ENCODE results near the gene SLC9A9. TPM values are rescaled to one million over a fixed set of nuclear protein-coding genes. Genes with fewer than 3 reads are reported as not detected.

Gene SLC9A9
- total and polyA plus RNA-seq, 2 of the 8 experiments (the other 6 are each of a cell fraction or from before 2014, with no cell fraction given), result 0.48 to 1.1 TPM

DNA sequence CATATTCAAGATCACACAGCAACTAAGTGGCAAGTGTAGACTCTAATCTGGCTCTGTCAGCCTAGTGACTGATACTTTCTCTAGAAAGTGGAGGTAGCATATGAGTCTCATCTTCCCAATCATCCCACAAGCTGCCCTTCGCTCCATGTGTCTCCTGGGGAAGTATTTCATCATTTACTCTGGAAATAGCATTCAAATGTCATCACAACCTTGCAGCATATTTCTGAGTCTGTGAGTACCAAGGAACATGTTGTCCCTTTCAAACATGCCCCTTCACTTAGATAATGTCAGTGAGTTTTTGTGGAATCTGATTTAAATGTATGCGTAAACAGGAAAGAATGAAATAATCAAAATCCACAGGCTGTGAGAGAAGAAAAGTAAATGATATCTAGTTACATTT lies 322.9 kb downstream of the SLC9A9 start:
- Histone ChIP-seq H3K23me2 (ENCODE audit: low read depth, low read length) (no peaks in the 10 kb centered on the region), H4K91ac (replicated peaks; ENCODE audit: insufficient read length, low read length) (no peak overlapping the region), H3K36me3 (ENCODE audit: control insufficient read depth in 2 of 4, insufficient read depth in 4 of 4, low read length in 3 of 4) (no peaks in the 10 kb centered on the region)

More for the DNA sequence above, 322.9 kb downstream of the SLC9A9 start:
- Histone ChIP-seq H2BK5ac (ENCODE audit: low read depth, low read length) (no peak overlapping the region), H3K9ac (replicated peaks in 1 of 4; ENCODE audit: extremely low read depth in 1 of 4, low read depth in 3 of 4, low read length in 3 of 4) (no peak overlapping the region), H2BK15ac (ENCODE audit: low read length) (no peak overlapping the region), H3K27ac (ENCODE audit: low read depth, low read length) (no peak overlapping the region), H3K18ac (ENCODE audit: extremely low read depth, low read length) (no peak overlapping the region), H2AK5ac (ENCODE audit: low read depth, low read length) (no peak overlapping the region), H4K8ac (ENCODE audit: extremely low read depth, insufficient read depth, low read length) (no peak overlapping the region), H3K56ac (replicated peaks; ENCODE audit: insufficient read length, low read depth, low read length) (no peak overlapping the region), H4K5ac (ENCODE audit: insufficient read length, low read depth, low read length) (no peak overlapping the region), H3K4me3 (ENCODE audit: extremely low read depth in 1 of 4, insufficient read depth in 2 of 4, low read depth in 3 of 4, low read length in 4 of 4) (no peak overlapping the region), H2BK12ac (ENCODE audit: low read depth, low read length) (no peak overlapping the region), H3K79me2 (ENCODE audit: control insufficient read depth in 1 of 2, insufficient read depth in 2 of 2, low read length in 2 of 2) (no peaks in the 10 kb centered on the region), H3K4ac (replicated peaks; ENCODE audit: insufficient read length, low read depth, low read length) (no peak overlapping the region), H3K79me1 (ENCODE audit: low read depth, low read length) (no peaks in the 10 kb centered on the region), H2BK120ac (replicated peaks; ENCODE audit: low read depth, low read length) (no peak overlapping the region), H3K4me1 (replicated peaks in 1 of 4; ENCODE audit: control insufficient read depth in 3 of 4, insufficient read depth in 4 of 4, low read length in 3 of 4) (no peaks in the 10 kb centered on the region), H4K20me1 (replicated peaks in 1 of 2; ENCODE audit: control insufficient read depth in 1 of 2, insufficient read depth in 2 of 2, low read length in 2 of 2) (no peaks in the 10 kb centered on the region), H3K27me3 (replicated peaks in 1 of 4; ENCODE audit: control insufficient read depth in 3 of 4, extremely low read depth in 1 of 4, insufficient read depth in 3 of 4, low read length in 3 of 4) (no peaks in the 10 kb centered on the region), H3K4me2 (ENCODE audit: insufficient read depth in 1 of 2, low read depth in 2 of 2, low read length in 2 of 2) (no peak overlapping the region), H2AFZ (ENCODE audit: low read length) (0 out of 2 replicates have a peak overlapping the region, but pooled peaks have one; percentile 56), H3K9me3 (ENCODE audit: insufficient read depth in 2 of 2, low read depth in 1 of 2, low read length in 1 of 2) (no peaks in the 10 kb centered on the region), H2BK20ac (ENCODE audit: low read length) (no peak overlapping the region), H3K14ac (ENCODE audit: insufficient read length) (no peak overlapping the region), H3K23ac (ENCODE audit: insufficient read length) (no peak overlapping the region)
- no peak for TF ChIP-seq EZH2 (IDR thresholded peaks at IDR 0.05; ENCODE audit: low read depth, low read length, severe bottlenecking)
- no peak for TF ChIP-seq RXRA (IDR thresholded peaks at IDR 0.05; ENCODE audit: insufficient read depth, low read depth, low read length)
- TF ChIP-seq, protein P1, sequence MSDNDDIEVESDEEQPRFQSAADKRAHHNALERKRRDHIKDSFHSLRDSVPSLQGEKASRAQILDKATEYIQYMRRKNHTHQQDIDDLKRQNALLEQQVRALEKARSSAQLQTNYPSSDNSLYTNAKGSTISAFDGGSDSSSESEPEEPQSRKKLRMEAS (IDR thresholded peaks at IDR 0.05), result no peak
- no peak for TF ChIP-seq CHD1 (IDR thresholded peaks at IDR 0.05; ENCODE audit: low read depth, low read length)
- TF ChIP-seq SIRT6 (IDR thresholded peaks at IDR 0.05; ENCODE audit: low read length), result no peak
- TF ChIP-seq BRCA1 (IDR thresholded peaks at IDR 0.05; ENCODE audit: low read depth, low read length), result no peak
- WGBS, 2 experiments (ENCODE audit: extremely low coverage in 1 of 2, insufficient coverage in 1 of 2, insufficient read length in 1 of 2, insufficient replicate concordance in 2 of 2, low coverage in 1 of 2, low lambda C conversion rate in 2 of 2, missing lambda C conversion rate in 1 of 2), result 93% methylated on average over 2 of the region's 2 CpGs; no CpG with 5 or more reads in 1 of the 2 experiments
- POLR2A ChIA-PET (ENCODE audit: partially characterized antibody), result no interaction called here
- FAIRE-seq (no peak), DNase-seq (ENCODE audit: low read depth in 1 of 2, low spot score in 2 of 2) (no peak)
- CTCF ChIA-PET (ENCODE audit: partially characterized antibody), result no interaction called here
